Eye (tissue), 1 donor: ENCODE measurements around the gene VPS52.
A peak's percentile ranks its signal among the peaks of the same experiment; 100 is the strongest.
"Not testable (repeated sequence)": the region's sequence is repeated elsewhere in the genome, so short reads cannot be mapped to it uniquely, and the experiment has no call there.

Source experiments
- DNase-seq: peaks from one replicate; pipeline ENCODE4 v3.0.0-alpha.2; 2015

Gene VPS52

GRCh38 chr6:33248932-33249731 is 22.5 kb downstream of the VPS52 start:
- peak; percentile 98 for DNase-seq

- DNase-seq = peak; percentile 82
Observed at GRCh38 chr6:33248643-33248931, 23.1 kb downstream of the VPS52 start.

- peak; percentile 97 for DNase-seq
Observed at GRCh38 chr6:33247977-33248642, 23.6 kb downstream of the VPS52 start.

- no peak for DNase-seq
Observed at GRCh38 chr6:33243476-33243875, 28.2 kb downstream of the VPS52 start.

GRCh38 chr6:33241968-33242367 is 29.7 kb downstream of the VPS52 start:
- no peak for DNase-seq

- DNase-seq = no peak
Observed at GRCh38 chr6:33237741-33238140, 33.9 kb downstream of the VPS52 start.

GRCh38 chr6:33236852-33237251 is 34.8 kb downstream of the VPS52 start:
- DNase-seq = no peak

- no peak for DNase-seq
Observed at GRCh38 chr6:33236328-33236727, 35.3 kb downstream of the VPS52 start.

GRCh38 chr6:33235221-33235634 is 36.4 kb downstream of the VPS52 start:
- DNase-seq = peak; percentile 1

GRCh38 chr6:33226503-33227120 is 45.1 kb downstream of the VPS52 start:
- not testable (repeated sequence) for DNase-seq

- DNase-seq = no peak
Observed at GRCh38 chr6:33217681-33218080, 54.0 kb downstream of the VPS52 start.

GRCh38 chr6:33217246-33217645 is 54.4 kb downstream of the VPS52 start:
- DNase-seq = no peak

GRCh38 chr6:33216117-33216649 is 55.5 kb downstream of the VPS52 start:
- no peak for DNase-seq

- no peak for DNase-seq
Observed at GRCh38 chr6:33215271-33216116, 56.2 kb downstream of the VPS52 start.

GRCh38 chr6:33213989-33214335 is 57.7 kb downstream of the VPS52 start:
- DNase-seq = no peak

- peak; percentile 69 for DNase-seq
Observed at GRCh38 chr6:33213166-33213988, 58.3 kb downstream of the VPS52 start.

GRCh38 chr6:33212857-33213165 is 58.9 kb downstream of the VPS52 start:
- no peak for DNase-seq

GRCh38 chr6:33211666-33212422 is 59.8 kb downstream of the VPS52 start:
- no peak for DNase-seq

- no peak for DNase-seq
Observed at GRCh38 chr6:33211136-33211535, 60.5 kb downstream of the VPS52 start.

- DNase-seq = no peak
Observed at GRCh38 chr6:33209856-33210255, 61.8 kb downstream of the VPS52 start.
